Mucosa of rectum (tissue), 2 donors: ENCODE measurements around the gene TMEM184B.

Experiments used
- H3K27ac ChIP-seq, 2 donors: one replicate each; pipeline ENCODE4 v1.7.0; 2013; ENCODE audit warnings: inconsistent platforms in 2 of 2, low read depth in 2 of 2, low read length in 2 of 2
- H3K27me3 ChIP-seq, 2 donors: one replicate each; pipeline ENCODE4 v1.7.0; 2013; ENCODE audit warnings: low read length in 2 of 2; ENCODE audit not compliant: control insufficient read depth in 2 of 2, insufficient read depth in 2 of 2
- H3K36me3 ChIP-seq, 2 donors: one replicate each; pipeline ENCODE4 v1.7.0; 2013; ENCODE audit warnings: low read length in 2 of 2; ENCODE audit not compliant: control insufficient read depth in 2 of 2, insufficient read depth in 2 of 2
- H3K4me1 ChIP-seq, 2 donors: one replicate each; pipeline ENCODE4 v1.7.0; 2013; ENCODE audit warnings: low read length in 2 of 2, mild to moderate bottlenecking in 1 of 2; ENCODE audit not compliant: control insufficient read depth in 2 of 2, insufficient read depth in 2 of 2
- H3K4me3 ChIP-seq, 2 donors: one replicate each; pipeline ENCODE4 v1.7.0; 2013; ENCODE audit warnings: low read length in 2 of 2
- H3K9ac ChIP-seq, 2 donors: one replicate each; pipeline ENCODE4 v1.7.0; 2013; ENCODE audit warnings: low read length in 2 of 2, low read depth in 1 of 2, mild to moderate bottlenecking in 1 of 2
- H3K9me3 ChIP-seq, 2 donors: one replicate each; pipeline ENCODE4 v1.7.0; 2013; ENCODE audit warnings: low read length in 2 of 2; ENCODE audit not compliant: control insufficient read depth in 2 of 2
- donor health status: healthy.
- donor health status: Normal muscosa, but diverticular disease.

TMEM184B gene

GRCh38 chr22:38228873-38229740 is 43.7 kb downstream of the TMEM184B start:
- Histone ChIP-seq H3K27me3 (no peaks in the 10 kb centered on the region), H3K4me1 (peaks cover 24 to 26% of the 10 kb centered on the region in 2 donors), H3K27ac (peak overlapping the region; percentile 94 to 95), H3K9me3 (no peaks in the 10 kb centered on the region), H3K4me3 (peak overlapping the region in 1 of 2 donors; percentile 33), H3K36me3 (peaks cover 28 to 46% of the 10 kb centered on the region in 2 donors), H3K9ac (peak overlapping the region; percentile 36 to 67)

GRCh38 chr22:38228326-38228872 is 44.4 kb downstream of the TMEM184B start:
- H3K27me3 ChIP-seq, result no peaks in the 10 kb centered on the region
- peaks cover 24 to 29% of the 10 kb centered on the region in 2 donors for H3K4me1 ChIP-seq
- no peaks in the 10 kb centered on the region for H3K9me3 ChIP-seq
- peak overlapping the region; percentile 15 to 67 for H3K9ac ChIP-seq
- H3K27ac ChIP-seq, result peak overlapping the region; percentile 94 to 95
- peaks cover 27 to 46% of the 10 kb centered on the region in 2 donors for H3K36me3 ChIP-seq
- H3K4me3 ChIP-seq, result no peak overlapping the region

GRCh38 chr22:38226853-38227649 is 45.8 kb downstream of the TMEM184B start:
- H3K27ac ChIP-seq, result no peak overlapping the region

GRCh38 chr22:38223289-38223960 is 49.4 kb downstream of the TMEM184B start:
- H3K9me3 ChIP-seq, result no peaks in the 10 kb centered on the region
- no peaks in the 10 kb centered on the region for H3K27me3 ChIP-seq
- peaks cover 14 to 38% of the 10 kb centered on the region in 2 donors for H3K36me3 ChIP-seq
- peak overlapping the region; percentile 38 to 66 for H3K27ac ChIP-seq
- peaks cover 20 to 32% of the 10 kb centered on the region in 2 donors for H3K4me1 ChIP-seq
- no peak overlapping the region for H3K4me3 ChIP-seq
- peak overlapping the region in 1 of 2 donors; percentile 60 for H3K9ac ChIP-seq

More at GRCh38 chr22:38226853-38227649, 45.8 kb downstream of the TMEM184B start:
- peaks cover 21 to 41% of the 10 kb centered on the region in 2 donors for H3K36me3 ChIP-seq
- no peak overlapping the region for H3K9ac ChIP-seq
- no peaks in the 10 kb centered on the region for H3K27me3 ChIP-seq
- H3K4me1 ChIP-seq, result peaks cover 28 to 41% of the 10 kb centered on the region in 2 donors
- no peak overlapping the region for H3K4me3 ChIP-seq
- no peaks in the 10 kb centered on the region for H3K9me3 ChIP-seq

GRCh38 chr22:38222797-38223119 is 50.1 kb downstream of the TMEM184B start:
- Histone ChIP-seq H3K36me3 (peaks cover 14 to 38% of the 10 kb centered on the region in 2 donors), H3K9ac (peak overlapping the region in 1 of 2 donors; percentile 60), H3K27ac (peak overlapping the region; percentile 38 to 66), H3K4me1 (peaks cover 20 to 32% of the 10 kb centered on the region in 2 donors), H3K9me3 (no peaks in the 10 kb centered on the region), H3K4me3 (no peak overlapping the region), H3K27me3 (no peaks in the 10 kb centered on the region)

- H3K36me3 ChIP-seq, result peaks cover 14 to 34% of the 10 kb centered on the region in 2 donors
- H3K9me3 ChIP-seq, result no peaks in the 10 kb centered on the region
- no peak overlapping the region for H3K4me3 ChIP-seq
- H3K27me3 ChIP-seq, result no peaks in the 10 kb centered on the region
- H3K4me1 ChIP-seq, result peaks cover 20 to 31% of the 10 kb centered on the region in 2 donors
- peak overlapping the region in 1 of 2 donors; percentile 60 for H3K9ac ChIP-seq
- H3K27ac ChIP-seq, result peak overlapping the region in 1 of 2 donors; percentile 66
These were observed 50.7 kb downstream of the TMEM184B start for GRCh38 chr22:38221908-38222796.

- Histone ChIP-seq H3K9me3 (no peaks in the 10 kb centered on the region), H3K27ac (no peak overlapping the region), H3K4me1 (peaks cover 20 to 31% of the 10 kb centered on the region in 2 donors), H3K9ac (no peak overlapping the region), H3K36me3 (peaks cover 14 to 32% of the 10 kb centered on the region in 2 donors), H3K27me3 (no peaks in the 10 kb centered on the region), H3K4me3 (no peak overlapping the region)
These were observed 51.4 kb downstream of the TMEM184B start for GRCh38 chr22:38221407-38221806.

- Histone ChIP-seq H3K27ac (no peak overlapping the region), H3K36me3 (peaks cover 14 to 31% of the 10 kb centered on the region in 2 donors), H3K4me1 (peaks cover 20 to 31% of the 10 kb centered on the region in 2 donors), H3K9me3 (no peaks in the 10 kb centered on the region), H3K4me3 (no peak overlapping the region), H3K27me3 (no peaks in the 10 kb centered on the region), H3K9ac (no peak overlapping the region)
These were observed 52.0 kb downstream of the TMEM184B start for GRCh38 chr22:38220653-38221386.
